Fibroblast of pulmonary artery (primary cell): Measurements from ENCODE around the gene CAPNS1.

Experiments
- DNase-seq: peaks from one replicate; pipeline ENCODE4 v3.0.0-alpha.2; 2010; ENCODE audit warnings: low read depth
- H3K4me3 ChIP-seq: replicated peaks from 2 replicates; pipeline ENCODE4 v1.5.1; 2011; ENCODE audit warnings: low read depth, mild to moderate bottlenecking, control low read depth, low read length, moderate library complexity
- TF ChIP-seq, protein P1 (sequence below): IDR thresholded peaks from 2 replicates; pipeline ENCODE4 v1.5.1; 2011; ENCODE audit warnings: mild to moderate bottlenecking, control low read depth, low read length, inconsistent platforms; ENCODE audit errors: missing control alignments

Gene CAPNS1

DNA sequence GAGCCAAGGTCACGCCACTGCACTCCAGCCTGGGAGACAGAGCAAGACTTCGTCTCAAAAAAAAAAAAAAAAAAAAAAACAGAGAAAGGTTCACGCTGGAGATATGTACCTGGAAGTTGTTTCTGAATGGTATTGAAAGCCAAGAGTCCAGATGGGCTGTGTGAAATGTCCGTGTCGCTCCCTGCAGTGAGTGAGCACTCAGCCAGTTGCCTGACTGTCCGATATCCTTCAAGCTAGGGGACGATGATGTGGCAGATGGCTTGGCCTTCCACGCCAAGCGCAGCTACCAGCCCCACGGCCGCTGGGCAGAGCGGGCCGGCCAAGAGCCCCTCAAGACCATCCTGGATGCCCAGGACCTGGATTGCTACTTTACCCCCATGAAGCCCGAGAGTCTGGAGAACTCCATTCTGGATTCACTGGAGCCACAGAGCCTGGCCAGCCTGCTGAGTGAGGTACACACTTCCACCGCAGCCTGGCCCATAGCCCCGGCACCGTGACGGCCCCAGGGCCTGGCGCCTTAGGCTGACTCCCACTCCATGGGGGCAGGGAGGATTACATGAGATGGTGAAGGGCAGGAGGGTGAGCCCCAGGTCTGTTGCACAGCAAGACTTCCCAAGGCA is 40.6 kb upstream of the CAPNS1 start:
- no peak overlapping the region for H3K4me3 ChIP-seq
- no peak for DNase-seq
- TF ChIP-seq, protein P1, sequence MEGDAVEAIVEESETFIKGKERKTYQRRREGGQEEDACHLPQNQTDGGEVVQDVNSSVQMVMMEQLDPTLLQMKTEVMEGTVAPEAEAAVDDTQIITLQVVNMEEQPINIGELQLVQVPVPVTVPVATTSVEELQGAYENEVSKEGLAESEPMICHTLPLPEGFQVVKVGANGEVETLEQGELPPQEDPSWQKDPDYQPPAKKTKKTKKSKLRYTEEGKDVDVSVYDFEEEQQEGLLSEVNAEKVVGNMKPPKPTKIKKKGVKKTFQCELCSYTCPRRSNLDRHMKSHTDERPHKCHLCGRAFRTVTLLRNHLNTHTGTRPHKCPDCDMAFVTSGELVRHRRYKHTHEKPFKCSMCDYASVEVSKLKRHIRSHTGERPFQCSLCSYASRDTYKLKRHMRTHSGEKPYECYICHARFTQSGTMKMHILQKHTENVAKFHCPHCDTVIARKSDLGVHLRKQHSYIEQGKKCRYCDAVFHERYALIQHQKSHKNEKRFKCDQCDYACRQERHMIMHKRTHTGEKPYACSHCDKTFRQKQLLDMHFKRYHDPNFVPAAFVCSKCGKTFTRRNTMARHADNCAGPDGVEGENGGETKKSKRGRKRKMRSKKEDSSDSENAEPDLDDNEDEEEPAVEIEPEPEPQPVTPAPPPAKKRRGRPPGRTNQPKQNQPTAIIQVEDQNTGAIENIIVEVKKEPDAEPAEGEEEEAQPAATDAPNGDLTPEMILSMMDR: no peak

DNA sequence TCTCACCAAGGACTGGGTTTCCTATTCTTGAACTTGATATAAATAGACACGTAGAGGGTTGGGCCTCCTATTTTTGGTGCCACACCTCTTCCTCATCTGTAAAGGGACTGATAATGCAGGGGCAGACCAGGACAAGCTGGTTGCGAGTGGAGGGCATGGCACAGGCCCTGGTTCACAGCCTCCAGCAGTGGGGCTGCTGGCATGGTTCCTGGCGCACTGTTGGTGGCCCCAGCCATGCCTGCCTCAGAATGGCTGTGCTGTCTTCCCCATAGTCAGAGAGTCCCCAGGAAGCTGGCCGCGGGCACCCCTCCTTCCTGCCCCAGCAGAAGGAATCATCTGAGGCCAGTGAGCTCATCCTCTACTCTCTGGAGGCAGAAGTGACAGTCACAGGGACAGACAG is 39.4 kb upstream of the CAPNS1 start:
- no peak for DNase-seq
- H3K4me3 ChIP-seq: no peak overlapping the region
- TF ChIP-seq, protein P1: no peak

DNA sequence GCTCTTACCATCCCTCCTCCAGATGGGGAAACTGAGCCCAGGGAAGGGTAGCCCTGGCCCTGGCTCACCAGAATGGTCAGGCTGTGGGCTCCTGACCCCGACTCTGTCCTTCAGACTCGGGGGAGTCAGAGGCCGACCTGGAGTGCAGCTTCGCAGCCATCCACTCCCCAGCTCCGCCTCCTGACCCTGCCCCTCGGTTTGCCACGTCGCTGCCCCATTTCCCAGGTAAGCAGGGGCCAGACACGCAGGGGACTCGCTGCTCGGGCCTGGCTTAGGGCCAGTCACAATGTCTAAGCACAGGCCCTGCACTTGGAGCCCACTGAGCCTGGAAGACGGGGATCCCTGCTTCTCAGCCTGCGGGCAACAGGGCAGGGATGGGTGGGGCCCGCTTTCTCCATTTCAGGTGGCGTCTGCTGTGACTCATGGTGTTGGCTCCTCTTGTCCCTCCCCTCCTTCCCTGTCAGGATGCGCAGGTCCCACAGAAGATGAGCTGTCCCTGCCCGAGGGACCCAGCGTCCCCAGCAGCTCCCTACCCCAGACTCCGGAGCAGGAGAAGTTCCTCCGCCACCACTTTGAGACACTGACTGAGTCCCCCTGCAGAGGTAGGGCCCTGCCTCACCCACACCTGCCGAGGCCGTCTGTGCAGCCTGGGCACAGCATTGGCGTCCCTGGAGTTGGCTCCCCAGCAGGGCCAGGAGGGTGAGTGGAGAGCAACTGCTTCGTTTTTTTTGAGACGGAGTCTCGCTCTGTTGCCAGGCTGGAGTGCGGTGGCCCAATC is 38.1 kb upstream of the CAPNS1 start:
- TF ChIP-seq, protein P1: no peak
- H3K4me3 ChIP-seq: no peak overlapping the region
- DNase-seq: no peak

DNA sequence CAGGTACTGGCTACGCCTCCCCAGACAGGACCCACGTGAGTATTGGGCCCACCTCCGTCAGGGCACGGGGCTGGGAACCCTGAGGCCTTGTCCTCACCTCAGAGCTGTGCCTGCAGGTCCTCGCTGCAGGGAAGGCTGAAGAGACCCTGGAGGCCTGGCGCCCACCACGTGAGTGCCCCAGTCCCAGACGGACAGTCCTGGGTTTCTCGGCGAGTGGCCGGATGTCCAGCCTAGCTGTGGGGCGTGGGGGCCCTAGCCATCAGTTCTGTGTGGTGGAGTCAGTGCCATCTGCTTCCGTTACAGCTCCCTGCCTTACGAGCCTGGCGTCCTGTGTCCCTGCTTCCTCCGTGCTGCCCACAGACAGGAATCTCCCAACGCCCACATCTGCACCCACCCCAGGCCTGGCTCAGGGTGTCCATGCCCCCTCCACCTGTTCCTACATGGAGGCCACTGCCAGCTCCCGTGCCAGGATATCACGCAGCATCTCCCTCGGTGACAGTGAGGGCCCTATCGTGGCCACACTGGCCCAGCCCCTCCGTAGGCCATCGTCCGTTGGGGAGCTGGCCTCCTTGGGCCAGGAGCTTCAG is 36.7 kb upstream of the CAPNS1 start:
- H3K4me3 ChIP-seq: no peak overlapping the region
- no peak for DNase-seq

DNA sequence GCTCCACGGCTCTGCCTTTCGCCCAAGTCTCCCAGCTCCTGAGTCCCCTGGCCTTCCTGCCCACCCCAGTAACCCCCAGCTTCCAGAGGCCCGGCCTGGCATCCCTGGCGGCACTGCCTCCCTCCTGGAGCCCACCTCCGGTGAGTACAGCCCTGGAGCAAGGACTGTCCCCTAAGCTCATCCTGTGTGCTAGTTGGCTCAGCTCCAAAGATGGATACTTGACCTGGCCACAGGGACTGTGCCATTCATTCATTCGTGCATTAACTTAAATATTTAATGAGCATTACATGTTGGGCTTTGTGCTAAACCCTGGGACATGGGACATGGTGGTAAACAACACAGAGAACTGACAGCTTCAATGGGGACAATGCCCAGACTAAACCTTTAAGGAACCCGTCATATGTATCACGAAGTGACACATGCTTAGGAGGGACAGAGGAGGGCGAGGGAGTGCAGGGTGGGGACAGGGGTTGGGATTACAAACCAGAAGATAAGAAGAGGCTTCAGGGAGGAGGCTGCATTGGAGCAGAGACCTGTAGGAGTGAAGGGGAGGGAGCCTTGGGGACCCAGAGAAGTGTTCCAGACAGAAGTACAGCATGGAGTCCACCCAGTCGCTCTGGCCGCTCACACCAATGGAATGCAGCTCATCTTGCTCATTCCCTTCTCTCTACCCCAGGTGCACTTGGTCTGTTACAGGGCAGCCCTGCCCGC is 35.9 kb upstream of the CAPNS1 start:
- H3K4me3 ChIP-seq: no peak overlapping the region
- DNase-seq: no peak
- TF ChIP-seq, protein P1: no peak

More for the DNA sequence above, 36.7 kb upstream of the CAPNS1 start:
- TF ChIP-seq, protein P1: no peak

DNA sequence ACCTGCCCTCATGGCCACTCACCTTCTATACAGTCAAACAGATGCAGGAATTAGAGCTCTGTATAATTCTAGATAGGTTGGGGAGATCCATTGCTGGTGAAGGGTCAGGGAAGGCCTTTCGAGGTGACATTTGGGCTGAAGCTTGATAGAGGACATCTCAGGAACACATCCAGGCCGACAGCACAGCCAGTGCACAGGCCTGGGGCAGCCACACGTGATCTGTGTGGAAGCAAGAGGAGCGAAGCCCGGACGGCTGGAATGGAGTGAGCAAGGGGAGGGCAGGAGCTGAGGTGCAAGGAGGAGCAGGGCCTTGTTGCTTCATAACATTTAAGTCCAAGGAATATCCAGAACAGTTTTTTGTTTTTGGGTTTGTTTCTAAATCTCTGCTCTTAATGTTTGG is 33.4 kb upstream of the CAPNS1 start:
- DNase-seq: no peak
- no peak overlapping the region for H3K4me3 ChIP-seq
- TF ChIP-seq, protein P1: no peak
